ENCODE data around the gene WNT7B.

WNT7B gene

GRCh38 chr22:45871721-45872120 is 105.2 kb downstream of the WNT7B start:
- peaks cover 42% of the 10 kb centered on the region for H3K27me3 ChIP-seq (ENCODE audit: insufficient read depth, insufficient read length)
- no peak for DNase-seq (ENCODE audit: low read depth, low spot score)
- no peak for TF ChIP-seq SUZ12 (IDR thresholded peaks at IDR 0.05; ENCODE audit: extremely low read depth, insufficient read depth, insufficient read length)
- TF ChIP-seq ZNF274 (IDR thresholded peaks at IDR 0.05; ENCODE audit: low read depth, low read length): no peak
- no peak for TF ChIP-seq YY1 (IDR thresholded peaks at IDR 0.05; ENCODE audit: insufficient read depth, insufficient read length)
- peaks cover 5% of the 10 kb centered on the region for H3K4me1 ChIP-seq (ENCODE audit: insufficient read depth, insufficient read length)
- H3K9ac ChIP-seq (ENCODE audit: insufficient read length, low read depth): no peak overlapping the region
- H3K4me3 ChIP-seq (ENCODE audit: insufficient read length, low read depth): no peak overlapping the region
- no peaks in the 10 kb centered on the region for H3K36me3 ChIP-seq (ENCODE audit: insufficient read depth, insufficient read length, low read length)
- H3K9me3 ChIP-seq (ENCODE audit: insufficient read depth, low read length): 0 out of 2 replicates have a peak, but pooled peaks cover 3% of the 10 kb centered on the region

All from NT2/D1 (cell line).